GM19468 (cell line): ENCODE measurements around the gene NPTX2.

Experiments
- ATAC-seq: cut with Tn5 transposase; IDR thresholded peaks from one replicate; pipeline ENCODE4 v1.9.1; 2021; ENCODE audit warnings: mild to moderate bottlenecking, moderate library complexity, moderate number of reproducible peaks; ENCODE audit not compliant: unreplicated experiment; ENCODE audit errors: extremely low read depth

The NPTX2 gene

GRCh38 chr7:98651760-98652159, 34.7 kb downstream of the NPTX2 start:
- ATAC-seq = no peak

- no peak for ATAC-seq
Observed at GRCh38 chr7:98653601-98654310, 36.7 kb downstream of the NPTX2 start.

GRCh38 chr7:98654524-98655272, 37.6 kb downstream of the NPTX2 start:
- no peak for ATAC-seq

- ATAC-seq = no peak
Observed at GRCh38 chr7:98655611-98656010, 38.5 kb downstream of the NPTX2 start.

- ATAC-seq = no peak
Observed at GRCh38 chr7:98656899-98657298, 39.8 kb downstream of the NPTX2 start.

GRCh38 chr7:98657736-98658135, 40.7 kb downstream of the NPTX2 start:
- no peak for ATAC-seq

- no peak for ATAC-seq
Observed at GRCh38 chr7:98659756-98660155, 42.7 kb downstream of the NPTX2 start.

- no peak for ATAC-seq
Observed at GRCh38 chr7:98661607-98662006, 44.5 kb downstream of the NPTX2 start.

GRCh38 chr7:98662289-98662688, 45.2 kb downstream of the NPTX2 start:
- no peak for ATAC-seq

- ATAC-seq = no peak
Observed at GRCh38 chr7:98664882-98665281, 47.8 kb downstream of the NPTX2 start.

GRCh38 chr7:98668255-98668654, 51.2 kb downstream of the NPTX2 start:
- ATAC-seq = no peak

GRCh38 chr7:98669329-98670000, 52.4 kb downstream of the NPTX2 start:
- no peak for ATAC-seq

- no peak for ATAC-seq
Observed at GRCh38 chr7:98670186-98670585, 53.1 kb downstream of the NPTX2 start.

- ATAC-seq = no peak
Observed at GRCh38 chr7:98671733-98672331, 54.7 kb downstream of the NPTX2 start.

- no peak for ATAC-seq
Observed at GRCh38 chr7:98674461-98674860, 57.4 kb downstream of the NPTX2 start.

GRCh38 chr7:98674881-98675280, 57.8 kb downstream of the NPTX2 start:
- ATAC-seq = no peak

GRCh38 chr7:98678215-98678614, 61.1 kb downstream of the NPTX2 start:
- ATAC-seq = no peak
